Left colon (tissue), 2 donors: Measurements from ENCODE around the gene SLC10A1. TPM values are rescaled to one million over a fixed set of nuclear protein-coding genes. Genes with fewer than 3 reads are reported as not detected.

ENCODE experiments used
- ATAC-seq: fragments of 200-7000 bp; cut with Tn5 transposase; one replicate; pipeline ENCODE4 v1.9.1; 2020; ENCODE audit warnings: mild to moderate bottlenecking, moderate library complexity
- DNase-seq, 2 donors: peaks; one replicate each; pipeline ENCODE4 v3.0.0-alpha.2; 2020
- intact Hi-C, 2 donors: fragments of 100-400 bp; cut with DNase I in 1 of 2; cut with micrococcal nuclease in 1 of 2; formaldehyde crosslinking; loops; one replicate each; pipeline versions ENCODE4 v1.11.2 to v1.14.0; 2022; cut with DNase I, micrococcal nuclease
- total RNA-seq, 2 donors: library from RNA; stranded (reverse); fragmentation: NEBNext Ultra II Directional; extraction: Animal tissue kit (Norgen Biotek cat#: 25700); gene quantifications; one replicate each; pipeline ENCODE4 v1.2.1, GENCODE V29; 2021
- donor health status: DM: no; HTN: no; CAD: no.
- donor health status: DM: yes; HTN: yes; CAD: no.

Gene SLC10A1
- total RNA-seq, 2 donors from 2014 or later: not detected

DNA sequence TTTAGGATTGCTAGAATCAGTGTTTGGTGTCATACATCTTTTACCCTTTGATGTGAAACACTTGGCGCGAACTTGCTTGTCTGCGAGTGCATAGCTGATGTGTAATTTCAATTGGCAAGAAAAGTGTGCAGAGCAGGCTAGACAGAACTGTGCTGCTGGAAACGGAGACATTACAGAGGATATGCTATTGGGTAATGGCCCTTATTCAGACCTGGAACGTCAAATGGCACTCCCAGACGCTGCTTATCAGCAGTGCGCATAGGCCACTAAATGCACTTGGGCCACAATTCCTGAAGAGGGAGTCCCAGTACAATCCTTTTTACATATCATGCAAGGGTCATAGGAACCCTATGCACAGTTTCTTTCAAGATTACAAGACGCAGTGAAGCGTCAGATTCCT is 15.7 kb upstream of the SLC10A1 start:
- DNase-seq (no peak), ATAC-seq (peak; percentile 46)
- intact Hi-C loops: no loop called here

DNA sequence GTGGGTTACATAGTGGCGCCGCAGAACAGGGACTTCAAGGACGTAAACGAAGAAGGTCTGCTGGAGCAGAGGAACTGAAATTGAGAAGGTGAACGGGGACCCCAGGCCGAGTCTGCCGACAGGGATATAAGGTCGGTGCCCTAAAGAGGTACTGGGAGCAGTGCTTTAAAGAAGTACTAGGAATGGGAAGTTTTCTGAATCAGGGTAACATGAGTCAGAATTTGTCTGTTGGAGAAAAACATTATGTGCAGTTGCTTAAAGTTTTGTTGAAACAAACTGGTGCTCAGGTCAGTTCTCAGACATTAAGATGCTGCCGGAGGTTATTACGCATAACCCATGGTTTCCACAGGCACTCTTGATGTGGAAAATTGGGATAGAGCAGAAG is 14.8 kb upstream of the SLC10A1 start:
- DNase-seq: no peak
- ATAC-seq: no peak
- intact Hi-C loops: no loop called here

DNA sequence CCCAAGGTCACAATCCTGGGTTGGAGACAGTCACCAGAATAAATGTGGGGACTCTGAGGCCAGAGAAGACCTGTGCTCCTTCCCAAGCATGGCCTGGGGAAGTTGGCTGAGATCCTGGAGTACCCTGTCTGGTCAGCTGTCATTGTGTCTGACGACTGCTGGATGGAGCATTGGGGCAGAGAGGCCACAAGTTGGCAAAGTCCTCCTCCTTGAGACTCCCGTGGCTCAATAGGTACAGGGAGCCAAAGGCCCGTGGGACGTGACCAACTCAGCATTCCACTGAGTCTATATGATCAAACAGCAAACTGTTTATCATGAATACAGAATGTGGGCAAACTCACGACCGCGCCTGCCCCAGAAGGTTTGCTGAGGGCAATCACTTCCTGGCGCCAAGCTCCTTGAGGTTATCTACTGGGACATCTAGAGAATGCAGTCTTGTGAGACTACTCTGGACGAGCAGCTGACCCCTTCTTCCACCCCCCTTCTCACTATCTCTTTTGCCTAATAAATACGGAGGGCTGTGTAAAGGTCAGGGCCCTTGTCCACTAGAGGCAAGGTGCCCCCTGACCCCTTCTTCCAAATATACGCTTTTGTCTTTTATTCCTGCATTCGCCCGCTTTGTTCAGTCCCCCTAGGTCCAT is 14.3 kb upstream of the SLC10A1 start:
- intact Hi-C loops: no loop called here
- DNase-seq: no peak
- ATAC-seq: no peak

DNA sequence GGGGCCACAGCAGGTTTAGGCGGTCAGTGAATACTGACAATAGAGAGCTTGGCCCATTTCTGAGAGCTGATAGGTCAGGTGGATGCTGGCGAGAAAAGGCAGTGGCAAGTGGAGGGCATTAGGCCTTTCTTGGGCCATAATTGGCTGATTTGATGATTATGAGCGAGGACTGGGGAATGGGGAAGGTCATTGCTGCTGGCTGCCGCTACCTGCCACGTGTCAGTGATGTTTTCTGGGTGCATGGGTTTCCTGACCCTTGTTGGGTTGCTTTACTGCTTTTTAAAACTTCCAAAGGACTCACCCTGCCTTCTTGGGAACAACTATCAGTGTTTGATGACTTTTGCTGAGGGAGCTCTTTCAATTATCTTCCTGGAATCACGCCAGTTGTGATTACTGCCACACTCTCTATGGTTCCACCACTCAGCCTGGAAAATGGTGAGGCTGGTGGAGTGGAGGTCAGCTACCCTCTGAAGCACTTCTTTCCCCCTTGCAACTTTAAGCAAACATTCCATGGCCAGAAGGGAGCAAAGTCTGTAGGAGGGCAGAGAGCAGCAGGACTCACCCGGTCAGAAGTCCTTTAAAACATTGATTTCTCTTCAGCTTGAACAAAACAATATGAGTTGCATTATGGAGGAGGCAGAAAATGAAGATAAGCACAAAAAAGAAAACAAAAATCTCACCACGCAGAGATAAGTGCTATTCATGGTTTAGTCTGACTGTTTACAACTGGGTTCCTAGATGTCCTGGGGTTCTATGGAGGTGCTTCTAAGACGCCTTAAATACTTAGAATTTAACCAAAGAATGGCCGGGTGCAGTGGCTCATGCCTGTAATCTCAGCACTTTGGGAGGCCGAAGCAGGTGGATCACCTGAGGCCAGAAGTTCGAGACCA is 12.1 kb upstream of the SLC10A1 start:
- DNase-seq (no peak), ATAC-seq (no peak)
- intact Hi-C loops: no loop called here

DNA sequence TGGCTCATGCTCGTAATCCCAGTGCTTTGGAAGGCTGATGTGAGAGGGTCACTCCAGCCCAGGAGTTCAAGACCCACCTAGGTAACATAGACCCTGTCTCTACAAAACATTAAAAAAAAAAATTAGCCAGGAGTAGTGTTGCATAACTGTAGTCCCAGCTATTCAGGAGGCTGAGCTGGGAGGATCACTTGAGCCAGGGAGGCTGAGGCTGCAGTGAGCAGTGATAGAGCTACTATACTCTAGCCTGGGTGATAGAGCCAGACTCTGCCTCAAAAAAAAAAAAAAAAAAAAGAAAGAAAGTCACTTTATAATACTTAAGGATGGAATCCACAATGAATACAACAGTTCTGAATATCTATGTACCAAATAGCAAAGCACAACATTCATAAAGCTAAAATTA is 10.2 kb upstream of the SLC10A1 start:
- intact Hi-C loops: no loop called here
- no peak for ATAC-seq
- DNase-seq: no peak

DNA sequence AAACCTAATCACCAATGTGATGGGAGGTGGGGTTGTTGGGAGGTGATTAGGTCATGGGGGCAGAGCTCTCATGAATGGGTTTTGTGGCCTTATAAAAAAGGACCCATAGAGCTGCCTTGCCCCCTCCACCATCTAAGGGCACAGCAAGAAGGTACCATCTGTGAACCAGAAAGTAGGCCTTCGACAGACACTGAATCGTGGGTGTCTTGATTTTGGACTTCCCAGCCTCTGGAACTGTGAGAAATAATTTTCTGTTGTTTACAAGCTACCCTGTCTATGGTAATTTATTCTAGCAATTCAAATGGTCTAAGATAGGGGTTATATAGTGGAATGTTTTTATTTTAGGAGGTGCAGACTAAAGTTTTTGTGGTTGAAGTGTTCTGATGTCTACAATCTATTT is 7.9 kb upstream of the SLC10A1 start:
- DNase-seq: no peak
- no peak for ATAC-seq
- intact Hi-C loops: no loop called here

DNA sequence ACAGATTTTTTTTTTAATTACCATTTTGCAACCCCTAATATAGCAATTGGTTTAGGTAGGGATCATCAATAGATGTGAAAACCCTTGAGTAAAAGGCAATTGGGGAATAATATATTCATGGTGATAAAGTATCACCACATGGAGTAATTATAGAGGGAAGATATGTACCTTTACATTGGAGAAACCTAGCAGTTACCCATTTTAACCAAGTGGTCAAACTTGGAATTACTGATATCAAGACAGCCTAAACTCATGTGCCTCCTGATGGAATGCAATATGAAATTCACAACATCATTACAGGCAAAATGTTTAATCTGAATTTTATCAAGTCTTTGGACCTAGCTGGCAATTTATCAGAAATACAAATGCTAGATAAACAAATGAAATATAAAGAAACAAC is 6.7 kb upstream of the SLC10A1 start:
- intact Hi-C loops: no loop called here
- DNase-seq (no peak), ATAC-seq (no peak)

DNA sequence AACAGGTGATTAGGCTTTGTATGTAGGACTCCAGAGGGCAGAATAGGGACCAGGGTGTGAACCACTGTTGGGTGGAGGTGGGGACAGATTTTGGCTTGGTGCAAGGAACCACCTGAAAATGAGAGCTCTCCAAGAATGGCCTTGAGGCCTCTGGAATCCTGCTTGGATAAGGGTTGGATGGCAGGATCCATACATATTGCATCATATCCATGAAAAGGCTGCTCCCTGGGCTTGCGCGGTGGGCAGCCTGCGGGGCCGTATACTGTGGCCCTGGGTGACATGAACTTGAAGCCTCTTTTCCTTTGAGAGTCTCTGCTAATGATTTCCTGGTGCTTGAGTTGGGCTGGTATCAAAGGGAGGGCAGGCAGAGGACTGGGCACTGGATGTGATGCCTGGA is 1.3 kb upstream of the SLC10A1 start:
- no peak for ATAC-seq
- no peak for DNase-seq

DNA sequence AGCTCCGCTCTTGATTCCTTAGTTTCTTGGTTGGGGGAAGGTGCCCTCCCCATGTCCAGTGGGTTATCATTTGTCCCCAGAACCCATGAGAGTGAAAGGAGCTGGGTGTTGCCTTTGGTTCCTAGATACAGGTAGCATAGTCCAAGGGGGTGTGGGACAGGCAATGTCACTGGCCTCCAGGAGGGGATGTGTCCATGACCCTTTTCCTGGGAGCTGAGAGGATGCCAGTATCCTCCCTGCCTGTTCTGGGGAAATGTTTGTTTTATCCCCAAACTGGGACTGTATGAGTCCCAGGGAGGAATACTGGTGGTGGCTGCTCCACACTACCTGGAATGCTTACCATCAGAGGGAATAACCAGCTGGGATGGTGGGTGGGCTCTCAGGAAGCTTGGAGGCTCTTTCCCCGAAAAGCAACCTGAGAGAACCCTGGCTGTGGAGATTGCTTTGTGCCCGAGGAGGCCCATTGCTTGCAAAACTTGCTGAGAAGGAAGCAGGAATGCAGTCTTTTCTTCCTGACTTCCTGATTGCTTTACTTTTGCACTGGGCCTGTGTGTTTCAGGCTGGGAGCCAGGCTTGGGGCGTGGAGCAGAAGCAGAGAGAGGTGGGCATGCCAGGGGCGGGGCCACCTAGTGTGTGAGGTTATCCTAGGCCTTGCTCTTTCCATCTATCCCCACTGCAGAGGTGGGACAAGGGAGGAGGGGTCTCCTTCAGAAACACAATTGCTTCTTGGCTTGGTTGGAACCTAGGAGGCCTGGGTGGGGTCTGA is 715 bp upstream of the SLC10A1 start:
- intact Hi-C loops: no loop called here
- DNase-seq (peak; percentile 56 to 74), ATAC-seq (peak; percentile 95)

More for the DNA sequence above, 1.3 kb upstream of the SLC10A1 start:
- intact Hi-C loops: no loop called here

DNA sequence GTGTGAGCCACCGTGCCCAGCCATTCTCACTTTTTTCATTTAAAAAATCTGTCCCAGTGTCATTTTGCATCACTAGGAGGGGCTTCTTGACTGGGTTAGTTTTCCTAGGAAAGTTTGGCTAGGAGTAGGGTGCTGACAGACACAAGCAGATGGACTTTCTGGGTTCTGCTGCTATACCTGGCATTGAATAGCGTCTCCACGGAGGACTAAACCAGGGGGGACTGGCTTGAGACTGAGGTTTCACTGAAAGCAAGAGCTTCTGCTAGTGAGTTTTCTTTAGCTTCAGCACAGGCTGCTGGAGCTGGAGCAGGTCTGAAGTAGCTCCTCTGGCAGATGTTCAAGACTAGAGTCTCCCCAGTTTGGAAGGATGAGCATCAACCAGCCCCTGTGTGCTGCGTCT is 1.4 kb downstream of the SLC10A1 start:
- no peak for DNase-seq
- ATAC-seq: no peak
- intact Hi-C loops: no loop called here

DNA sequence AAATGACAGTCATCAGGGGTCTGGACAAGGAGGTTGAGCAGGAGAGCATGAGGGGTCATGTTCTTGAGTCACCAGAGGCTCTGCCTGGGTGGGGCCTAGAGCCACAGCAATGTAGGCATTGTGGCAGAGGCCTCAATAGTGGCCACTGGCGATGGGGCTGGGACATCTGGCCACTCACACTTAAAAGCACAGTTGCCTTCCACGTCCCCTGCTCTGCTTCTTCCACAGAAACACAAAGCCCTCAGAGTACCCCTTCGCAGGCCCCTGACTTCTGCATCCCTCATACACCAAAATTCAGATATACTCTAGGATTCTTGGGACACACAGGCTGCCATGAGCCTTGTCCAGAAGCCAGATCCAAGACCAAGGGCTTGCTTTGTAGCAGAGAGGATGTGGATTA is 2.2 kb downstream of the SLC10A1 start:
- no peak for ATAC-seq
- intact Hi-C loops: no loop called here

DNA sequence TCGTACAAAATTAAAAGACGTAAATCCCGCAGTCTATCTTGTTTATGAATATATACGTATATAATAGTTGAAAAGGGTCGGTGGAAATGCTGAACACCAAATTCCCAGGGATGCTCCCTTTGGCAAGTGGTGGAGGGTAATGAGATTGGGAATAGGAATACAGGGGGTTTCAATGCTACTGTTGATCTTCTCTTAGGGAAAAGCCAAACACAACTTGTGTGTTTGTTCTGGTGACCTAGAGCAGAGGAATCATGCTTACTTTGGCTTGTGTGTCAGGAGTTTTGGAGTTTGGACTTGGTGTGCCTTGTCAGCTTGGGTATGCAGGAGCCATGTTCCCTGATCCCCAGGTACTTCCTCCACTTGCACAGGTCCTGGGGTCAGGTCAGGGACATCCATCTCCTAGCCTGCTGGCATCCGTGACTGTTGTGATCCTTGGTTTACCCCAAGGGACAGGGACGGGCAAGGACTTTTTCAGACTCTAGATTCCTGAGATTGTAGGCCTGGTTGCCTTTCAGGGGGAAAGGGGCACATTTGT is 4.1 kb downstream of the SLC10A1 start:
- no peak for ATAC-seq
- no peak for DNase-seq
- intact Hi-C loops: no loop called here

More for the DNA sequence above, 2.2 kb downstream of the SLC10A1 start:
- DNase-seq: no peak

DNA sequence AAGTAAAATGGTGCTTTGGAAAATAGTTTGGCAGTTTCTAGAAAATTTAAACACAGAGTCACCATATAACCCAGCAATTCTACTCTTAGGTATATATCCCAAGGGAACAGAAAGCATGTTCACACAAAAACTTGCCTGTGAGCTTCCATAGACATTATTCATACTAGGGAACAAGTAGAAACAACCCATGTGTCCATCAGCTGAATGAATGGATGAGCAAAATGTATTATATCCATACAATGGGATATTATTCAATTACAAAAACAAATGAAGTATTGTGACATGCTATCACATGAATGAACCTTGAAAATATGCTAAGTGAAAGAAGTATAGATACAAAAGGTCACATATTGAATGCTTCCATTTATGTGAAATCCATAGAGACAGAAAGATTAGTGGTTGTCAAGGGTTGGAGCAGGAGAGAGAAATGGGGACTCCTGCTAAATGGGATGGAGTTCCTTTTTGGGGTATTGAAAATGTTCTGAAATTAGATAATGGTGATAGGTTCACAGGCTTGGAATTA is 7.9 kb downstream of the SLC10A1 start:
- no peak for DNase-seq
- ATAC-seq: no peak
- intact Hi-C loops: no loop called here

DNA sequence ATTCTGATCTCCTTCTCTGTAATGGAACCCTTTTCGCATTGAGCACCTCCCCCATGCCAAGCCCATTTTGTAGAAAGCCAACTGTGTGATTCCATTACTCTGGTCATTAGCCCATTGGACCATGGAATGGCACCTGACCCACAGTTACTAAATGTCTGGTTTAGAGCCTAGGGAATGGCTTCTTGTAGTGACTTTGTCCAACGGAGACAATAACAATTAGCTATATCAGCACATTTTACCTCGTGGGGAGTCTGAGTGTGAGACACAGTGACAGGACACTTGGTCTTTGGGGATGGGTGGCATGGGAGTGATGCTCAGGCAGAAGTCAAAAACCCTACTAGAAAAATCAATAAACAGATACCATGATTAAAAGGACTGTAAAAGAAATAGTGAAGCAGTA is 10.4 kb downstream of the SLC10A1 start:
- no peak for ATAC-seq
- intact Hi-C loops: no loop called here
- no peak for DNase-seq

DNA sequence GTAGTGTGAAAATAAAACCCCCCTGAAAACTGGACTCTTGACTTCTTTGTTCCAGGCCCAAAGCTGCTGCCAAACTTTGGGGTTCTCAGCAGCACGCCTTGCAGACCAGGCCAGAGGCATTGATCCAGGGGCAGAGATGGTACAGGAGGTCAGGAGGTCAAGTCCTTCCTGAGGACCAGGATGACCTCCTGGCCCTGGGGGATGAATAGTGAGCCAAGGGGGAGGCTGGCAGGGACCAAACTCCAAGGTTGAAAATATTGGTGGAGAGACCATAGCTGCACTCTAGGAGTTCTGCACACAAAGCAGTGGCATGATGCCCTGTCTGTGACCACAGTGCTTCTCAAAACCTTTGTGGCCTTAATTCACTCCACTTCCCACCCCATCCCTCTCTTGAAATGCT is 12.1 kb downstream of the SLC10A1 start:
- intact Hi-C loops: no loop called here
- no peak for ATAC-seq

DNA sequence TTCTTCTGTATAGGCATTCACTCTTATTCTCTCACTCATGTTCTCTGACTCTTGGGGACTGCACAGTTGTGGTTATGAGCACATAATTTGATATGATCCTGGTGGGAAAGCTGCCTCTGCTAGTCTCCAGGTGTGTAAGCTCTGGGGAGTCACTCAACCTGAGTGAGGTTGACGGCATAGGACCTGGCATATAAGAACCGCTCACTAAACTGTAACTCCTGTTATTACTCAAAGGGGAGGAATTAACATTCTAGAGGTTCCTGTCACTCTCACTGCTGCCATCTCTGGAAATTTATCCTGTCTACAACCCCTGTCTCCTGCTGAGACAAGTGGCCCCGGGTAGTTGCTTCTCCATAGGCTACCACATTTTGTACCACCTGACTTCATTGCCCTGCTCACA is 16.1 kb downstream of the SLC10A1 start:
- intact Hi-C loops: no loop called here
- ATAC-seq (no peak), DNase-seq (no peak)

More for the DNA sequence above, 12.1 kb downstream of the SLC10A1 start:
- no peak for DNase-seq

DNA sequence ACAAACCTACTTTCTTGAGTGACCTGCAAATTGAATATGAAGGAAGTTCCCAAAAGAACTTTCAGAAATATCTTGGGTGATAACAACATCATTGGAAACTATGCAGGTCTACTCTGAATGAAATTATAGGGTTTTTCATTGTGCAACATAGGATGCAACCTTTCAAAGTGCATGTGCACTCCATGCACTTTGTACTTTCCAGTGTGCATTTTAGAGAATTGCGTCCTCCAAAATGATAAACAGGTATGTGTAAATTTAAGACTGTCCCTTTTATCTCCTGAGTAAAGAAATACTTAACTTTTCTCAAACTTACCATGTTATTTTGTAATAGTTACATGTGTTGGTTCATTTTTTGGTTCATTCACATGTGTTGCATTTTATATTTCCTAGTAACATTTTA is 16.9 kb downstream of the SLC10A1 start:
- no peak for DNase-seq
- intact Hi-C loops: no loop called here
- no peak for ATAC-seq

DNA sequence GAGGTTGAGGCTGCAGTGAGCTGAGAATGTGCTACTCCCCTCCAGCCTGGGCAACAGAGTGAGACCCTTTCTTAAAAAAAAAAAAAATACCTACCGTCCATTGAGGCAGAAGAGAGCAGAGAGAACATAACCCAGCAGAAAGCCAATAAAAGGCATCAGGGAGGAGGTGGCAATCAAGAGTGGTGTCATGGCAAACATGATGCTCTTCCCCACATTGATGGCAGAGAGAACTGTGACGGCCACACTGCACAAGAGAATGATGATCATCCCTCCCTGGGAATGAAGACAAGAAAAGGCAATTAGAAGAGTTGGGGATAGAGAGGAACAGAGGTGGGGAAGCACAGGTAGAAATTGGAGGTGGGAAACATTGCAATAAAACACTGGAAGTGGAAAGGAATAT is 18.0 kb downstream of the SLC10A1 start:
- DNase-seq: no peak
- intact Hi-C loops: no loop called here
- peak; percentile 10 for ATAC-seq

DNA sequence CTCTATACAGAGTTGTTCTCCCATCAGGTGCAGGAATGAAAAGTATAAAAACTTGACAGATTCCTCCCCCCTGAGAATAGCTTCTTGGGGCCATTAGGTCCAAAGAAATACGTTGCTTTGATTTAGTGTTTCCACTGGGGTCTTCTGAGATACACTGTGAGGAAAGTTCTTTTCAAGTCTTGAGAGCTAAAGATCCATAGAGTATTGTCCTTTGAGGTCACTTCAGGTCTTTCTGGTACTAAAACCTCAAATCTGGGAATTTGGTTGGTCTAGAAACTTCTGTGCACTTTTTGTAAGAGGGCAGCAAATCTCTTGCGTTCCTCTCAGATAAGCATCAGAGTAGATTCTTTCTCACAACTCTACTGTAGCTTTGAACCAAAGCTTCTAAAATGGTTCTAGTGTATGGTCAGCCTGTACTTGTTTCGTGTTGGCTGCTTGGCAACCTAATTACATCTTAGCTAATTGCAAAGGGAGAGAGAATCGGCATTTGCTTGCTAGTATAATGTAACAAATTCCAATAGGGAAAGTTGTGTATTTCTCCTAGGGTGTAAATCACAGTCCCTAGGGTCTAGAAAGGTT is 20.1 kb downstream of the SLC10A1 start:
- ATAC-seq: no peak
- intact Hi-C loops: no loop called here
- no peak for DNase-seq
